ENCODE results near the gene SLC9A5. TPM values are rescaled to one million over a fixed set of nuclear protein-coding genes. Genes with fewer than 3 reads are reported as not detected.

Gene SLC9A5
- total RNA-seq, 4 donors from 2014 or later = 0.55 to 4.5 (median 1.5) TPM

- DNase-seq = no peak
- Histone ChIP-seq H3K4me3 (no peak overlapping the region), H3K9me3 (no peaks in the 10 kb centered on the region), H3K36me3 (peaks cover 0 to 30% (median under 1%) of the 10 kb centered on the region in 4 donors), H3K27ac (no peak overlapping the region), H3K27me3 (no peaks in the 10 kb centered on the region), H3K4me1 (peaks cover 0 to 19% (median 18%) of the 10 kb centered on the region in 4 donors)
- TF ChIP-seq POLR2AphosphoS5 (IDR thresholded peaks at IDR 0.05) (no peak), EP300 (IDR thresholded peaks at IDR 0.05; ENCODE audit: low read depth) (no peak), CTCF (IDR thresholded peaks at IDR 0.05) (no peak), POLR2A (IDR thresholded peaks at IDR 0.05) (no peak)
- intact Hi-C loops (cut with DNase I; ENCODE audit: low total_unique reads) (no loop called here), in situ Hi-C loops (cut with MboI; ENCODE audit: low pct_ligation_motif_present in 1 of 4, low pct_unique_long_range_greater_than_20kb in 1 of 4, low sequenced_read_pairs in 3 of 4) (no loop called here)
- WGBS, 2 donors (ENCODE audit: low coverage in 1 of 2) = 92% methylated on average over 33 of the region's 40 CpGs; no CpG with 5 or more reads in 1 of the 2 donors
Observed at GRCh38 chr16:67201411-67202345, 47.1 kb upstream of the SLC9A5 start.

GRCh38 chr16:67202426-67202825 is 46.4 kb upstream of the SLC9A5 start:
- no peaks in the 10 kb centered on the region for H3K27me3 ChIP-seq
- DNase-seq = no peak
- H3K9me3 ChIP-seq = no peaks in the 10 kb centered on the region
- H3K4me1 ChIP-seq = peaks cover 0 to 19% (median 17%) of the 10 kb centered on the region in 4 donors
- in situ Hi-C loops (cut with MboI; ENCODE audit: low pct_ligation_motif_present in 1 of 4, low pct_unique_long_range_greater_than_20kb in 1 of 4, low sequenced_read_pairs in 3 of 4) (no loop called here), intact Hi-C loops (cut with DNase I; ENCODE audit: low total_unique reads) (no loop called here)
- peaks cover 0 to 22% (median 0%) of the 10 kb centered on the region in 4 donors for H3K36me3 ChIP-seq
- TF ChIP-seq POLR2AphosphoS5 (IDR thresholded peaks at IDR 0.05) (no peak), POLR2A (IDR thresholded peaks at IDR 0.05) (no peak), CTCF (IDR thresholded peaks at IDR 0.05) (no peak), EP300 (IDR thresholded peaks at IDR 0.05; ENCODE audit: low read depth) (no peak)
- WGBS, 2 donors (ENCODE audit: low coverage in 1 of 2) = 89% methylated on average over 7 of the region's 12 CpGs; no CpG with 5 or more reads in 1 of the 2 donors
- no peak overlapping the region for H3K4me3 ChIP-seq
- no peak overlapping the region for H3K27ac ChIP-seq

- WGBS, 2 donors (ENCODE audit: low coverage in 1 of 2) = 91% methylated on average over 13 of the region's 23 CpGs; no CpG with 5 or more reads in 1 of the 2 donors
- peaks cover 0 to 19% (median 0%) of the 10 kb centered on the region in 4 donors for H3K36me3 ChIP-seq
- TF ChIP-seq EP300 (IDR thresholded peaks at IDR 0.05; ENCODE audit: low read depth) (no peak), POLR2A (IDR thresholded peaks at IDR 0.05) (no peak), POLR2AphosphoS5 (IDR thresholded peaks at IDR 0.05) (no peak), CTCF (IDR thresholded peaks at IDR 0.05) (no peak)
- no peak overlapping the region for H3K27ac ChIP-seq
- H3K27me3 ChIP-seq = no peaks in the 10 kb centered on the region
- peaks cover 0 to 16% (median 12%) of the 10 kb centered on the region in 4 donors for H3K4me1 ChIP-seq
- H3K4me3 ChIP-seq = no peak overlapping the region
- H3K9me3 ChIP-seq = no peaks in the 10 kb centered on the region
- in situ Hi-C loops (cut with MboI; ENCODE audit: low pct_ligation_motif_present in 1 of 4, low pct_unique_long_range_greater_than_20kb in 1 of 4, low sequenced_read_pairs in 3 of 4) = no loop called here
- no peak for DNase-seq
- intact Hi-C loops (cut with DNase I; ENCODE audit: low total_unique reads) = no loop called here
Observed at GRCh38 chr16:67202956-67203493, 45.8 kb upstream of the SLC9A5 start.

GRCh38 chr16:67204076-67204475 is 44.7 kb upstream of the SLC9A5 start:
- H3K9me3 ChIP-seq = no peaks in the 10 kb centered on the region
- no peak overlapping the region for H3K4me3 ChIP-seq
- DNase-seq = no peak
- TF ChIP-seq POLR2AphosphoS5 (IDR thresholded peaks at IDR 0.05) (no peak), POLR2A (IDR thresholded peaks at IDR 0.05) (no peak), CTCF (IDR thresholded peaks at IDR 0.05) (no peak), EP300 (IDR thresholded peaks at IDR 0.05; ENCODE audit: low read depth) (no peak)
- intact Hi-C loops (cut with DNase I; ENCODE audit: low total_unique reads) (no loop called here), in situ Hi-C loops (cut with MboI; ENCODE audit: low pct_ligation_motif_present in 1 of 4, low pct_unique_long_range_greater_than_20kb in 1 of 4, low sequenced_read_pairs in 3 of 4) (no loop called here)
- peaks cover 0 to 7% (median 3%) of the 10 kb centered on the region in 4 donors for H3K4me1 ChIP-seq
- peaks cover 0 to 19% (median 0%) of the 10 kb centered on the region in 4 donors for H3K36me3 ChIP-seq
- 85% methylated on average over 4 of the region's 4 CpGs; no CpG with 5 or more reads in 1 of the 2 donors for WGBS, 2 donors (ENCODE audit: low coverage in 1 of 2)
- H3K27ac ChIP-seq = no peak overlapping the region
- no peaks in the 10 kb centered on the region for H3K27me3 ChIP-seq

All from transverse colon (tissue), 4 donors.